NAMALWA (cell line): ENCODE data around the gene EPHA7.

Source experiments
- DNase-seq: peaks from one replicate; pipeline ENCODE4 v3.0.0-alpha.2; 2015; ENCODE audit warnings: low spot score

EPHA7 gene

DNA sequence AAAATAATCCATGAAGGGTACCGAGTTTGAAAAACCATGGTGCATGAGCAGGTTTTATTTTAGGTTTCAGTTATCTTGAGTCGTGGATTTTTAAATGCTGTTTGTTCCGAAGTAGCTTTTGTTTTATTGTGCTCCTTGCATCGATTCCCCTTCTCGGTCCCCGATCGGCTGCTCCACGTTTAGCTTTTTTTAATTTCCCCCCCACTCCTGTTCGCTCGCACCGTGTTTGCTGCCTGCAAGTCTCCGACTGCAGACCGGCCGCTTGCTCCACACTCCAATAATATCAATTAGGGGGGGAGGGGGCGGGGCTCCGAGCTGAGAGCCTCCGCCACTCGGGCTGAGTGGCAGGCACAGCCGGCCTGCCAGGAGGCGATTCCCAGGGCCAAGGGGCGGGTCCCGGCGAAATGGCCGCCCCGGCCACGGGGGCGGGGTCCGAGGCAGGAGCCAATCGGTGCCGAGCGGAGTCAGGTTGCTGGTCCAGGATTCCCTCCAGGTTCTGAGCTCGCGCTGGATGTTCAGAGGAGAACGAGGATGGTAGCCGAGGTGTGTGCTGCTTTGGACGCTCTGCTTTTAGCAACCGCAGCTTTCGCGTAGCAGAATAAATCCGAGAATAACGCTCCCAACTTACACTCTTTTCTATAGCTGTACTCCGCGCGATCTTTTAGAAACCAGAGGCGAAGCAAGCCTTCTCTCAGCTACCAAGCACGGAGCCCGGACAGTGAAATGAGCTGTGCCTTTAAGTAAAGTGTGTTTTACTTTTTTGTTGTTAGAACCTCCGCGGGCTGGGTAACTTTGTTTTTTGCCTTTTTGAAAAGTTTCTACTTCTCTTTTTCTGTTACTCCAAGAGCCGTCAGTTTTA is at the start of gene EPHA7:
Gene EPHA7 (minus strand): TSS at position 256 of the 859 bp plus-strand sequence. CDS start 218 bp downstream, at position 38.
- no peak for DNase-seq

DNA sequence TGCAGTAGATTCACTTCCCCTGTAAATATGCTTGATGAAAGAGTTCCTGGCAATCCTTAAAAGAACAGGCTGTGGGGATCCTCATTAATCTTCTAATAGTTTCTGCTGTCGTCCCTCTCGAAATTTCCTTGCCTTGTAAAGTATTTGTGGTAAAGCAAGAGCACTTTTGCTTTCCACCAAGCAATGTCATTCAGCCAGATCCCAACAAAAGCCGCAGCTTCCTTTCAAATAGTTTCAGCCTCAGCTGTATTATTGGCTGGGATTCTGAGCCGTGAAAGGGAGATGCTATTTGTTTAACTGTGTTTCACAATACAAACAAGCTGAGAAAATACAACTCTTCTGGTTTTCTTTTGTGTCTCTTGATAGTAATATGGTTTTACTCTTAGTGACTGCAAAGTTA is 48.9 kb upstream of the EPHA7 start:
- DNase-seq = no peak

DNA sequence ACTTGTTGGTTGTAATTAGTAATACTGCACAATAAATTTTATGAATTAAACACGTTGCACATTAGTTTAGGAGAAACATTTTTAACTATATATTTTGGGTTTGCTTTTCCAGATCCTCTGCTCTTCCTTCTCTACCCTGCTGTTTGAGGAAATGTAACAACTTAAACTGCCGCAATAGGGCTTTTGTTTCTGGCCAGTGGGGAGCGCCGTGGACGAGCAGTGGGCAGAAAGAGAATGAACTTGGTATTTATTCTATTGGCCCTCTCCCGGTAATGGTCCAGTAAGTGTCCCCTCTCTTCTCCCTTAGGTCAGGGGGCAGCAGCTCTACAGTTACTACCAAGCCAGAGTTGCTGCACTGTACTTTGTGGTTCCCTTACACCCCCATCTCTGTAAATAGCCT is 35.2 kb upstream of the EPHA7 start:
- DNase-seq = no peak

DNA sequence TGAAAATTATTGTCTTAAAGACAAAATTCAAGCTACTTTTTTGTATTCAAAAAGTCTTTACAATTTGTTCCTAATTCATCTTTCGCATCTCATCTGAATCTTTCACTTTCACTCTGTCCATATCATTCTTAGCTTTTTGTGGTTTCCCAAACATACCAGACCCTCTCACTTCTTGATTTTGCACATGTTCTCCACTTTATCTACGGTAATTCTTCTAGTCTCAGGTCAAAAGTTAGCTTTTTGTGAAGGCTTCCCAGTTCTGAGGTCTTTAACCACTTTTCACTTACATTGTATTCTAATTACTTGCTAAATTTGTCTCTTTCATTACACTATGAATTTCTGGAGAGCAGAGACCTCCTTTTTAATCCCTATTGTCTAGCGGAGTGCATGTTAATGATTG is 34.6 kb upstream of the EPHA7 start:
- no peak for DNase-seq

DNA sequence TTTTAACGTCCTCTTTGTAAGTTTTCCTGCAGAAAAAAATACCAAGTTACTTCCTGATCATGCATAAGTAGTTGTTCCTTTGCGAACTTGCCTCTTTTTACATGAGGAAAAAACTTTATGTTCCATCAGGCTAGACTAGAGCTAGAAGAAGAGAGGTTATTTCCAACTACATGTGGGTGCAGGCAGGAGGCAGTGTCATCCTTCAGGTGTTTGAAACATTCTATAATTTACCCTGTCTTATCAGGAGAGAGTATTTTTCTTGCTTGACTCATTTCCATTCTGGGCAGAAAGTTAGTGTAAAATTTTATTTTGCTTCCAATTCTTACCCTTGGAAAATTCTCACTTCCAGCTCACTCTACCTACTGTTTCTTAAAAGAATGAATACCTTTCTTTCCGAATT is 28.5 kb upstream of the EPHA7 start:
- DNase-seq = no peak

DNA sequence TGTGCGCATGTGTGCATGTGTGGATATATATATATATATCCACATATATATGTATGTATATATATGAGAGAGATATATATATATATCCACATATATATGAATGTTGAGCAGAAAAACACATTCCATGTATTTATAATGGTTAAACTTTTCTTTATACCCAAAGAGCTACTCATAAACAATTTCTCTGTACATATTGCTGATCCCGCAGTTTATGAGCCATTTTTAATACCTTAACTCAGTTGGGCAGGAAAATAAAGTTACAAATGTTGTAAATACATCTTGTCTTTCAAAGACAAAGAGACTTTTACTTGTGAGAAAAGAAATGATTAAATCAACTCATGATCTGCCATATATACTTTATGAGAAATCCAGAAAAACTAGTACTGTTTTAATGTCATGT is 18.1 kb upstream of the EPHA7 start:
- DNase-seq = no peak

DNA sequence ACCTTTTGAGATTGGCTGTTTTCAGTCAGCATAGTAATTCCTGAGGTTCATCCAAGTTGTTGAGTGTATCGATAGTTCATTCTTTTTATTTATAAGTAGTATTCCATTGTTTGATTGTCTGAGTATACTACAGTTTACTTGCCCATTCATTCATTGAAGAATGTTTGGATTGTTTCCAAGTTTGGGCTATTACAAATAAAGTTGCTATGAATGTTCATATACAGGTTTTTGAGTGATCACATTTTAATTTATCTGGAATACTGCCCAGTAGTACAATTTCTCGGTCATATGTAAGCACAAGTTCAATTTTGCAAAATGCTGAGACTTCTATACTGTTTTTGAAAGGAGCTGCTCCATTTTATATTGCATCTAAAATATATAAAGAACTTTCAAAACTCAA is 14.2 kb upstream of the EPHA7 start:
- DNase-seq = no peak

DNA sequence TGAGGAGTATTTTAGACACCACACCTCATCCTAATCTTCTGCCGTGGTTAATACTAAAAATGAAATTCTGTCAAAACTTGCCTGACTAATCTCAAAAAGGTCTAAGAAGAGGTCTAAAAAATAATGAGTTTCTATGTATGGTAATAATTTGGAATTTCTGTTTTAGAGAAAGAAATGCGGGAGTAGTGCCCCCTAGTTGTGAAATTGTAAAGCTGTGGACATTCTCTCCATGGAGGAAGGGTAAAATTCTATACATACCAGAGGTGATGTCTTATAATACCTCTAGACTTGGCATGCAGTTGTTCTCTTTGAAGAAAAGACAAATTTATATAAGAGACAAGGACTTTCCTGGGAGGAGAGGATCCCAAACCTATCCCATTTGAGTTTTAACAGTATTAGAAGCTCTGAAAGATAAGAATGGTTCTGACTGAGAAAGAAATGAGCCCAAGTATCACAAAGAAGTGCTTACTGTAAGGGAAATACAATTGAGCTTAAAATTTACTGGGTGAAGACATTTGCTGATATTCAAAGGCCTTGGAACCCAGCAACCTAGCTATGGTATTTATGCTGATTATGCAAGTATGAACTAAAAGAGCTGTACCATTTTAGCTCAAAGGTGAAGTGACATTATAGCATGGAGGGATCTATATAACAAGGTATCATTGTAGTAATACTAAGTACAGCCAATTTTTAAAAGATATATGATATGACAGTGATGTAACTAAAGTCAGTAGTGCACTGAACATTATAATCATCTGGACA is 5.1 kb upstream of the EPHA7 start:
- DNase-seq = peak; percentile 37

DNA sequence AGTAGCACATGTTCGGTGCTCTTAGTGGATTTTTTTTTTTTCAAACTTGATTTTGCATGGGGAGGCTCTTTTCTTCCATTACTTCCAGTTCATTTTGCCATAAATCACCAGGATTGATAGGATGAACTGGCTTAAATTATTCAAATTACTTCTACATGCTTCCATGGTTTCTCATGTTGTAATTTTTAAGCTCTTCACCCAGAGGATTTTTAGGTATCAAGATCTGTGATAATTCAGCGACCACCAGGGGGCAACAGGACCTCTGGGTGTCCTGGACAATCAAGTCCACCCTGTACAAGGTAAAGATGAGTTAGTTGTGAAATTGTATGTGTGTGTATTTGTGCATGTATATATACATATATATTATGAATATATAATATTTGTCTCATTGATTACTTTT is 4.2 kb upstream of the EPHA7 start:
- DNase-seq = peak; percentile 77

DNA sequence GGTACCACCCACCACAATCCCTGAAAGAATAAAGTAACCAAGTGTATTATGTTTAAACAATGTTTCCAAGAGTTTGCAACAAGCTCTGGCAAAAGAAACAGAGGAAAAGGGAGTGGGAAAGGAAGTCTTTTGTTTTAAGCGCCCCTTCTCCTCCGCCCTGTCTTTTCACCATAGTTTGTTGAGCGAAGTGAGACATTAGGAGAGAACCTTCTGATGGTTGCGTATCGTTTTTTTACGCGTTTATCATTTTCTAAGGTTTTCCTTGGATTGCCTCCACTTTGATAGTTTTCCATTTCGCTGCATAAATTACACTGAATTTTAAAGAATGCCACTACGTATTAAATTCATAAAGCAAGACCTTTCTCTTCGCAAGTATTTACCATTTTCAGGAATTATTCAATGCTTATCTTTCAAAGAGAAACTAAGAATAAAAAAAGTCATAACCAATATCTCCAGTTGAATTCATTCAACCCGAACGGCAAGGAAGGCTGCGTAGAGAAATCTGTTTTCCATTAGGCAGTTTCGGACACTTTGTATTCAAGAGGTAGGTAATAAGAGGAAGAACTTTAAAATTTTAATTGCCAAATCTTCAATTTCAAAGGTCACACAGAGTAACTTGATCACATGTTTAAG is 920 bp upstream of the EPHA7 start:
- DNase-seq = no peak

DNA sequence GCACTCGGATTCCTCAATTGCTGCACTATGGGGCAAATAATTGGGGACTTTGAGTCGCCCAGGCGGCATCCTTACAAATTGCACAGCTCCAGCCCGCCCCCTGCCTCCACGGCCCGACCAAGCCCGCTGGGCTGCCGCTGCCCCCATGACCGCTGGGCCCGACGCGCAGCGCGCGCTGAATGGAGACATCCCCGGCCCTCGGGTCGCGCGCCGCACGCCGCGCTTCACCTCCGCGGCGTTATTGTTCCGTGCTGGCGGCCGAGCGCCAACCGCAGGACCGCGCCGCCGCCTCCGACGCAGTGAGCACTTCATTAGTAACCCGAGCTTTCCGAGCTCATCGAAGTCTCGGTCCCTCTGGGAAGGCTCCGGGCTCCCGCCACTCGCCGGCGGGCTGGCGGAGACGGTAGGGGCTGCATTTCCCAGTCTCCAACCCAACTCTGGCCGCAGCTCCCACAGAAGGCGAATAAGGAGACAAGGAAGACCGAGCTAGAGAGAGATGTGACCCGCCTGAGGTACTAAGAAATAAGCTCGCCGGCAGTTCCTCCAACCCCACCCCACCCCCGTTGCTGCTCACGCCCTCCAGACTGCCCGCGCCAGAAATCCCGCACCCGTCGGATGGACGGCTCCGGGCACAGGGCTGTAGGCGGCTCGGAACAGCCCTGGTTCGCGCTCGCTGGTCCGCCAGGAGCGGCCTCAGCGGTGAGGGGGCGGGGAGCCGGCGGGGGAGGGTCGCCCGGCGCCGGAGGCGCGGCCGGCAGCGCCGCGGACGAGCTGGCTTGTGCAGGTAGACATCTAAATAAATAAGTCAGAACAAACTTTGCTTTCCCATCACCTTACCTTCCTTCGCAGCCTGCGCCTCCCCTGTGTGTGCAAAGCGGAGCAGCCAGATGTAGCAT is 703 bp downstream of the EPHA7 start:
- DNase-seq = no peak

DNA sequence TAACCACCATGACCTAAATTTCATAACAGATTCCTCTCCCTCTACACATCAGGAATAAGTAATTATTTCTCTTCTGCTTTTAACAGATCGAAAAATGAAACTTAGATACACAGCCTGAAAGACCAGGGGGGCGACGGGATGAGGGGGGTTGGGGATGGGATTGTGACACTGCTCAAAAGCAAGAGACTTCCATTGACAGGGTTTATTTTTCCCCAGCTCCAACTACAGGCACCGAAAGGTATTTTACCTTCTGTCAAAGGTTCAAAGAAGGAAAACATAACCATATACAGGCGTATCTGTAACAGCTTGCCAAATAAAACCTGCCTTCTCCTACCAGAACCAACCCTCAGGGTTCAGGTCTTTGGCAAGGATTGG is 1.3 kb downstream of the EPHA7 start:
- DNase-seq = no peak

DNA sequence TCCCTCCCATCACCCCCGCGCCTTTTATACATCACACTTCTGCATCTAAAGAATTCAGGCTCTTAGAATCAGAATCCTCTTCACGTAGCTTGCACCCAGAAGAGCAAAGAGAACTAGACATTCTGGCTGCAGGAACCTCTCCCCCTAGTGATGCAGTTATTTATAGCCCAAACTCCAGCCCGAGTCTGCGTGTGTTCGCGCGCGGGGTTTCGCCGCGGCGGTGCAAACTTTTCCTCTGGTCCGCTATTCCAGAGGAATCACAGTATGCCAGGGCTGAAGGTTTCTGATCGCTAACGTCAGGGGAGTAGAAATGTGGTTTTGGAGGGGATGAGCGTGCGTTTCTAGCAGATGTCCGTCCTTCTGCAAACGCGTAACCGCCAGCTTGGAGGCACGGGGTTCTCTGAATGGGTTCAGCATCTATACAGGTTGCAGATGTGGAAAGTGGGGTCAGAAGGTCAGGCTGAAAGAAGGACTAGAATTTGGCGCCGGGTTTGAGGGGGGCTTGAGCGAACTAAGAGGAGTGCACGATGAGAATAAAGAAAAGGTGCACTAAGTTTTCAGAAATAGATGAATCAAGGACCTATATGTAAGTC is 1.8 kb downstream of the EPHA7 start:
- no peak for DNase-seq

DNA sequence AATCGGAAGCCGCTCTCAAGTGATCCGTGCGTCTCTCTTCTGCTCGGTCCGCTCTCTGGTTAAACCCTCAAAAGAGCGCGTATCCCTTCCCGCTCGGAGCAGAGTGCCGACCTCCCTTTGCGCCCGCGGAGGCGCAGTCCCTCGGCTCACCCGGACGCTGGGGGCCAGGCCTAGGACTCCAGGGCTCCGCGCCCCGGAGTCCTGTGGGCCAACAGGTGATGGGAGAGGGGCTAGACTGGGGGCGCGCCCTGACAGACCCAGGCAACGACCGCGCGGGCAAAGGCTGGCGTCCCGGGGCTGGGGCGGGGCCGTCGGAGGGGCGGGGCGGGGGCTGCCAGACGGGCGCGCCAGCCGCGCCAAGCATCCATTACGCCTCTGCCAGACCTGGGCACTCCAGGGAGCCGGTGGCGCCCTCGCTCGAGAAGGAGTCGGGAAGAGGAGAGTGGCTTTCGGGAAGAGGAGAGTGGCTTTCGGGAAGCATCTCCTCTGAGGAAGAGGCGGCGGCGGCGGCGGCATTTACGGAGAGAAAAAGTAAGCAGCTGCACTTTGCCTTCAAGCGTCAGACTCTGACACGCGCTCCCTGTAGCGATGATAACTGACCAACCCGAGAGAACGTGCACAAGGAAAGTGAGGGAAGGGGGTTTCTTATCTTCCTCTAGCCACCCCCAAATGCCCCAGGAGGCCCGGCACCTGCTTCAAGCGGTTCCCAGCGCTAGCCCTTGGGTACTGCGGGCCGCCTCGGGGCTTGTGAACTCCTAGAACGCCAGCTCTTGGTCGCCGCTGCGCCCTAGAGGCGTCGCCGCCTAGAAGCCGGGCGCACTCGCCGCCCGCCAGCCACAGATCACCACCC is 2.6 kb downstream of the EPHA7 start:
- DNase-seq = no peak

DNA sequence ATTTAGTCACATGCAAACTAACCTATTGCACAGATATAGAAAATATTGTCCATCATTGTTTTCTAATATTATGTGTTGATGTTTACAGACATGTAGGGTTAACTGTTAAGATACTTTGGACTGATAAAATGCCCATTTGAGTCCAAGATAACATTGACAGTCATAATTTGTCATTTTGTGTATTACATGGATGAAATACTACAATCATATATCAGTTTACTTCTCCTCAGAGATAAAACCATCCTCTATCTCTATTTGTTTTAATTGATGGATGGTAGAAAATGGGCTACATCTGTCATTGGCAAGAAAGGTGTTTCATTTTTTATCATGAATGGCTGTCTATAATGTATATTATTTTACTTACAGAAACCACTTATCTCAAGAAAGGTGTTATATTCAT is 6.2 kb downstream of the EPHA7 start:
- no peak for DNase-seq

DNA sequence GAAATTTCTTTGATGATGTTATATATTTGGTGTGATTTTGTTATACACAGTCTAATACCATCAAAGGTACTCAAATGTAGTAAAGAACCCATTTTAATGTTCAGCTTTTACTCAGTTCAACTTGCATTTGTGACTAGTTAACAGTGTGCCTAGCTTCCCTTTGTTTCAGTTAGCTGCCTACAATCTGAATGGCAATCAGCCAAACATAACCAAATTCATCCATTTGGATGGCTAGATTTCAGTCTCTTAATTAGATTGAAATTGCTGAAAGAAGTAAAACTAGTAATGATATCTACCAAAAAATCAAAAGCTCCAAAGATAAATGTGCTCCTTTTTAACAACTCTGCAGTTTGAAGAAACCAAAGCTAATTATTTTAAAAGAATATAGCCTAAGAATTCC is 6.9 kb downstream of the EPHA7 start:
- no peak for DNase-seq

DNA sequence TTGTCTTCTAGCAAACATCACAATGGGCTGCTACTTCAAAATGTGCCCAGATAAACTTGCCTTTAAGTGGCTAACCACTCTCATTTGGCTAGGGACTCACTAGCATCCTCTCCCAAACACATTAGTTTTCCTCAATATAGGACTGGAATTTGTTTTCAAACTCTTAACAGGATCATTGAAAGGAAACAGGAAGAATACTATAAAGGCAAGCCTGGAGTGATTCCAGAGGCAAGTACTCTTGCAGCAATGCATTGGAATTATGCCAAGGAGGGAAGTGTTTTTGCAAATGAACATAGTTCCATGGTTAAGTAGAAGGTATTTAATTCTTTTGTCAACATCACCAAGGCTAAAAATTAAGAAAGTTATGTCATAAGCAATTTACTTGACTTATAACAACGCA is 12.2 kb downstream of the EPHA7 start:
- no peak for DNase-seq

DNA sequence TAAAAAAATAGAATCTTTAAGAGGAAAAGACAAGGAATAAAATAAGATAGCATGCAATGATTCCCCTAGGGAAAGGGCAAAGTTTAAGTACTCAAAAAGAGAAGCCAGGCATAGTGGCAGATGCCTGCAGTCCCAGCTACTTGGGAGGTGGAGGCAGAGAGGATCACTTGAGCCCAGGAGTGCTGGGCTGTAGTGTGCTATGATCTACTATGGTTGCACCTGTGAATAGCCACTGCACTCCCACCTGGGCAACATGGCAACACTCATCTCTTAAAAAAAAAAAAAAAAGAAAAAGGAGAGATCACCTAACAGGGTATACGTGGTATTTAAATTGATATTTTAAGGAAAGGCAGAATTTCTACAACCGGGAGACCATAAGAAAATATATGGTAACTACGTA is 16.0 kb downstream of the EPHA7 start:
- DNase-seq = no peak

DNA sequence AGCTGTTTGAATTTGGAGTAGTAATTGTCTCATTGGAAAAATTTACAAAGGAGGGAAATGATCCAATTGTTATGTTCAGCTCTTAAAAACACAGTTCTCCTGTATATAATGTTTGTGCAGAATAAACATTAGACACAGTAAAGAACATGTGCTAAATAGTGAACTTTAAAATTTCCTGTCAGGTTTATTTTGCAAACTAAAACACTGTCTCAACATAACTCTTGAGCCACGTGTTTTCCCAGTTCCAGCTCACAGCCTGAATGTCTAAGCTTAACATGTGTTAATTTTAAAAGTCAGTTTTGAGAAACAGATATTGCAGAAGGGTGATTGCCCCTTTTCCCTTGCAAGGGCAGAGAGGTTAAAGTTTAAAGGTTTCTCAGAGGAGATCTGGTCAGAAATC is 20.6 kb downstream of the EPHA7 start:
- no peak for DNase-seq

DNA sequence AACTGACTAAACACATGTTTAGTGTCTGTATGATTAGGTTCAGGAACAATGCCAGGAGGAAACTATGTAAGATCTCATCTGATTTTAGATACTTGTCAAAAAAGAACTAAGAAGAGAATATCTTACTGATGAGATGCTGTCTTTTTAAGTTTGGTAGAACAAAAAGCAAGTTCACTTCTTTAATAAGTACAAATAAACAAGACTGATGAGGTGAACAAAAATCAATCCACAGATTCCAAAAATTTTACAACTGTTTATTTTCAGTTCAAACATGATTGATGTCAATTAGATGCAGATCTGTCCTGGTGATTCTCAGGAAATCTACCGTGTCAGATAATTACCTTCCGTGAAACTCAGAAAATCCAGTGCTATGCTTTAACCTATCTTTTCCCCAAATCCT is 24.9 kb downstream of the EPHA7 start:
- DNase-seq = no peak
